Body of pancreas (tissue), 4 donors: ENCODE results near the gene GNE. TPM values are rescaled to one million over a fixed set of nuclear protein-coding genes. Genes with fewer than 3 reads are reported as not detected.
A peak's percentile ranks its signal among the peaks of the same experiment; 100 is the strongest.
"Not testable (repeated sequence)": the region's sequence is repeated elsewhere in the genome, so short reads cannot be mapped to it uniquely, and the experiment has no call there.

Experiments
- ATAC-seq: fragments of 150-250 bp; one replicate; pipeline ENCODE4 v1.9.1; 2016
- DNase-seq, 4 donors: peaks; one replicate each; pipeline ENCODE4 v3.0.0-alpha.2; 2019
- H3K27ac ChIP-seq, 4 donors: fragments of 200-600 bp; sonication (generic); 1 replicate in 3 of 4; 2 replicates in 1 of 4; pipeline versions ENCODE4 v1.5.1 to v1.6.1; 2016 to 2019; ENCODE audit warnings: mild to moderate bottlenecking in 1 of 4, mixed read lengths in 1 of 4, moderate library complexity in 1 of 4
- H3K27me3 ChIP-seq, 2 donors: fragments of 200-600 bp; sonication (generic); one replicate each; pipeline ENCODE4 v1.6.0; 2016; ENCODE audit warnings: mild to moderate bottlenecking in 1 of 2
- H3K36me3 ChIP-seq, 2 donors: fragments of 200-600 bp; sonication (generic); replicated peaks in 1 of 2; 2 replicates each; pipeline ENCODE4 v1.5.1; 2016; ENCODE audit warnings: low read depth in 2 of 2; ENCODE audit not compliant: insufficient read depth in 1 of 2
- H3K4me1 ChIP-seq: fragments of 200-600 bp; sonication (generic); one replicate; pipeline ENCODE4 v1.6.0; 2016
- H3K4me3 ChIP-seq, 2 donors: fragments of 200-600 bp; sonication (generic); 1 replicate in 1 of 2; 2 replicates in 1 of 2; pipeline ENCODE4 v1.5.1; 2016 to 2019
- H3K9me3 ChIP-seq, 3 donors: fragments of 200-600 bp; sonication (generic); 1 replicate in 2 of 3; 2 replicates in 1 of 3; pipeline ENCODE4 v1.5.1; 2016
- CTCF ChIP-seq, 7 experiments: fragments of 450-650 bp in 4 of 7; fragments of 200-600 bp in 3 of 7; sonication (generic) in 3 of 7; IDR thresholded peaks; one replicate each; pipeline ENCODE4 v1.5.1; 2016 to 2019; ENCODE audit warnings: antibody characterized with exemption in 7 of 7
- POLR2A ChIP-seq, 3 donors: fragments of 450-650 bp; IDR thresholded peaks; one replicate each; pipeline ENCODE4 v1.6.1; 2016; ENCODE audit warnings: antibody characterized with exemption in 3 of 3, mild to moderate bottlenecking in 2 of 3
- WGBS, 2 donors: methylation state at CpG; one replicate each; pipeline ENCODE4 v1.1.5; 2017; 5-methylcytosine and 5-hydroxymethylcytosine counted together
- intact Hi-C: fragments of 100-400 bp; cut with DNase I; formaldehyde crosslinking; loops from one replicate; pipeline ENCODE4 v1.15.1; 2023
- total RNA-seq, 2 donors: library from RNA; depleted of rRNA; stranded (reverse); fragments of >200 nt; gene quantifications; one replicate each; pipeline ENCODE4 v1.1.0, GENCODE V29; 2016

Gene GNE
- total RNA-seq, 2 donors from 2014 or later: 7.3 to 15.8 TPM

GRCh38 chr9:36189976-36190375 lies 68.3 kb downstream of the GNE start:
- H3K36me3 ChIP-seq: no peaks in the 10 kb centered on the region
- peak overlapping the region; percentile 70 to 90 (median 84) for H3K27ac ChIP-seq
- H3K9me3 ChIP-seq: no peaks in the 10 kb centered on the region
- H3K4me3 ChIP-seq: peak overlapping the region; percentile 3 to 94
- intact Hi-C loops: no loop called here
- peaks cover 38% of the 10 kb centered on the region for H3K4me1 ChIP-seq
- WGBS, 2 donors: 5 to 6% methylated on average over 9 of the region's 9 CpGs
- DNase-seq: peak in 1 of 4 donors; percentile 16
- no peak for ATAC-seq
- no peaks in the 10 kb centered on the region for H3K27me3 ChIP-seq
- TF ChIP-seq POLR2A (IDR thresholded peaks at IDR 0.05): no peak
- no peak for TF ChIP-seq CTCF (IDR thresholded peaks at IDR 0.05)

- no peak for TF ChIP-seq POLR2A (IDR thresholded peaks at IDR 0.05)
- TF ChIP-seq CTCF (IDR thresholded peaks at IDR 0.05): no peak
- Histone ChIP-seq H3K27me3 (no peaks in the 10 kb centered on the region), H3K4me1 (peaks cover 21% of the 10 kb centered on the region), H3K27ac (no peak overlapping the region), H3K4me3 (no peak overlapping the region), H3K9me3 (no peaks in the 10 kb centered on the region), H3K36me3 (no peaks in the 10 kb centered on the region)
- DNase-seq (no peak), ATAC-seq (no peak)
- WGBS, 2 donors: 75 to 76% methylated on average over 5 of the region's 5 CpGs
- intact Hi-C loops: no loop called here
These were observed 70.0 kb downstream of the GNE start for GRCh38 chr9:36188212-36188611.

GRCh38 chr9:36187414-36187813 lies 70.8 kb downstream of the GNE start:
- Histone ChIP-seq H3K27ac (no peak overlapping the region), H3K4me1 (peaks cover 13% of the 10 kb centered on the region), H3K9me3 (no peaks in the 10 kb centered on the region), H3K4me3 (no peak overlapping the region), H3K36me3 (no peaks in the 10 kb centered on the region), H3K27me3 (no peaks in the 10 kb centered on the region)
- intact Hi-C loops: no loop called here
- TF ChIP-seq POLR2A (IDR thresholded peaks at IDR 0.05) (no peak), CTCF (IDR thresholded peaks at IDR 0.05) (no peak)
- ATAC-seq (no peak), DNase-seq (no peak)

GRCh38 chr9:36180243-36180642 lies 78.0 kb downstream of the GNE start:
- ATAC-seq, DNase-seq, H3K4me3 ChIP-seq, H3K36me3 ChIP-seq, H3K9me3 ChIP-seq, H3K27me3 ChIP-seq, intact Hi-C loops, H3K27ac ChIP-seq, H3K4me1 ChIP-seq: not testable (repeated sequence)
- WGBS, 2 donors: 72 to 81% methylated on average over 6 of the region's 6 CpGs

GRCh38 chr9:36177571-36177970 lies 80.7 kb downstream of the GNE start:
- no peak for TF ChIP-seq CTCF (IDR thresholded peaks at IDR 0.05)
- TF ChIP-seq POLR2A (IDR thresholded peaks at IDR 0.05): no peak
- H3K36me3 ChIP-seq: no peaks in the 10 kb centered on the region
- no peaks in the 10 kb centered on the region for H3K4me1 ChIP-seq
- H3K27ac ChIP-seq: no peak overlapping the region
- intact Hi-C loops: no loop called here
- no peaks in the 10 kb centered on the region for H3K27me3 ChIP-seq
- 78% methylated on average over 4 of the region's 4 CpGs for WGBS, 2 donors
- DNase-seq (no peak), ATAC-seq (no peak)
- H3K9me3 ChIP-seq: no peaks in the 10 kb centered on the region
- no peak overlapping the region for H3K4me3 ChIP-seq

- ATAC-seq, H3K27me3 ChIP-seq, H3K27ac ChIP-seq, H3K4me3 ChIP-seq, H3K4me1 ChIP-seq, intact Hi-C loops, H3K36me3 ChIP-seq, H3K9me3 ChIP-seq, DNase-seq: not testable (repeated sequence)
- 88 to 93% methylated on average over 10 of the region's 10 CpGs for WGBS, 2 donors
These were observed 81.8 kb downstream of the GNE start for GRCh38 chr9:36176496-36176895.

GRCh38 chr9:36175209-36175608 lies 83.0 kb downstream of the GNE start:
- ATAC-seq, intact Hi-C loops, H3K27ac ChIP-seq, H3K36me3 ChIP-seq, H3K4me3 ChIP-seq, DNase-seq, H3K4me1 ChIP-seq, H3K27me3 ChIP-seq, H3K9me3 ChIP-seq: not testable (repeated sequence)
- 75 to 79% methylated on average over 3 of the region's 3 CpGs for whole genome bisulfite sequencing, 2 donors
